HG03280 (cell line): ENCODE results near the gene LIF.

Source experiments
- ATAC-seq: cut with Tn5 transposase; IDR thresholded peaks from one replicate; pipeline ENCODE4 v1.9.1; 2021; ENCODE audit warnings: mild to moderate bottlenecking, moderate library complexity; ENCODE audit not compliant: unreplicated experiment

LIF gene

DNA sequence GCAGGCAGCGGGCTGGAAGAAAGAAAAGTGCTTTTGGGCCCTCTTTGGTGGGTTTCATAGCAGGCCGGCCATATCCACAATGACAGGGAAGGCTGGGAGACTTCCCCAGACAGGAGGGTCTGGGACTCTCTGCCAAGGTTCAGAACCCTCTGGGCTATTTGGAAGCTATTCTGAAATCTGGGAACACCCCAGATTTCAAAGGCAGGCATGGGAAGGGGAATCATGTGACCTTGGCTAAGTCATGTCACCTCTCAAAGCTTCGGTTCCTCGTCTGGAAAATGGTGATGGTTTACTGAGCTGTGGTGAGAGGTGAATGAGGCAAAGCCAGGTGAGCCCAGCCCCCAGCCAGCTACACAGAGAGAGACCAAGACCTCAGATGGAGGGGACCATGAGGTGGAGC, 38.1 kb upstream of the LIF start:
- no peak for ATAC-seq

DNA sequence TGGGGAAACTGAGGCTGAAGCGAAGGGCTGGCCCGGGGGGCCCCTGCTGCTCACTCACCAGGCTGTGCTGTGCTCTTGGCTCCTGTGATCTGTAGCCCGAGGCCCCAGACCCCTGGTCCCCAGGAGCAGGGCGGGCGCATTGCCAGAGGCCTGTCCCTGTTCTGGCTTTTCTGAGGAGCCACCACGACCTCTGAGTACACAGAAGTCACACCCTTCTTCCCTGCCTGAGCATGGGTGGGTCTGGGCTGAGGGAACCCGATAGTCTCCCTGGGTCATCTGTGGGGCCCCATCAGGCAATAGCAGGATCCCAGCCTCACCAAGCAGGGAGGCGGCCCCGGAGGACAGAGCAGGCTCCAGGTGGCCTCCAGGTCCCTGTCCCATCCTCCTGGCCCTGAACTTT, 37.6 kb upstream of the LIF start:
- no peak for ATAC-seq

DNA sequence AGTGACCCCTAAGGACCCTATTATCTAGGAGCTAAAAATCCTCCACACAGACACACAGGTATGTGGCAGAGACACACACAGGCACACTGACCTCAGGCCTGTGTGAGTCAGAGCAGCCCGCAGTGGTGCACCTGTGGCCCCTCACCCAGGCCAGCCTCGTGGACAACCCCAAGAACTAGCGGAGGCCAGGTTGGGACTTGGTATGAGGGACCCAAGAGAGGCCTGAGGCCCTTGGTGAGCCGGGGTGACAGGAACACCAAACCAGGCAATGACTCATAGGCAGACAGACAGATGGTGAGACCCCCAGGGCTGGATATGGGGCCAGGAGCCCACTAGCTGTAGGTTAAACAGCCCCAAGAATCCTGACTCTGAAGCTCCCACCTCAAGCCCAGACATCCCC, 36.8 kb upstream of the LIF start:
- no peak for ATAC-seq

DNA sequence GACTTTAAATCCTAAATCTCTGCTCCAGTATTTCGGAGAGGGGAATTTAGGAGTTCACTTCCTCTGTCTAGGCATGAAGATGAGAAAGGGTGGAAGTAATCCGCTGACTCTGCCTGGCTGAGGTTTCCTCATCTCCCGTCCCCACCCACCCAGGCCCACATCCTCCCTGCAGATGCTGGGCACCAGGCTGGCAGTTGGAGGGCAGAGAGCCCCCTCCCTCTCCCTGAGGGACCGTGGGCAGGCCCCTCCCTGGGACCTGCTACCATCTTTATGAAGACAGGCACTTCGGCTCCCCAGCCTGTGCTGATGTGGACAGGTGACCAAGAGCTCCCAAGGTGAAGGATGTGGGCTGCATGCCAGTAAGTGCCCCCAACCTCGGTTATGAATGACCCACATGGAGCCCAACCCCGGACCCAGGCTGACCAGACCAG, 36.1 kb upstream of the LIF start:
- ATAC-seq, result no peak

DNA sequence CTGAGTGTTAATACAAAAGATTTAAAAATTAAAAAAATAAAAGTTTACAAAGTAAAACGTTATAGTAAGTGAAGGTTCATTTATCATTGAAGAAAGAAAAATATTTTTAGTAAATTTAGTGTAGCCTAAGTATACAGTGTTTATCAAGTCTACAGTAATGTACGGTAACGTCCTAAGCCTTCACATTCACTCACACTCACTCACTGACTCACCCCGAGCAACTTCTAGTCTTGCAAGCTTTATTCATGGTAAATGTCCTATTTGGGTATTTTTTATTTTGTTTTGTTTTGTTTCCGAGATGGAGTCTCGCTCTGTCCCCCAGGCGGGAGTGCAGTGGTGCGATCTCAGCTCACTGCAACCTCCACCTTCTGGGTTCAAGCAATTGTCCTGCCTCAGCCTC, 33.9 kb upstream of the LIF start:
- no peak for ATAC-seq

DNA sequence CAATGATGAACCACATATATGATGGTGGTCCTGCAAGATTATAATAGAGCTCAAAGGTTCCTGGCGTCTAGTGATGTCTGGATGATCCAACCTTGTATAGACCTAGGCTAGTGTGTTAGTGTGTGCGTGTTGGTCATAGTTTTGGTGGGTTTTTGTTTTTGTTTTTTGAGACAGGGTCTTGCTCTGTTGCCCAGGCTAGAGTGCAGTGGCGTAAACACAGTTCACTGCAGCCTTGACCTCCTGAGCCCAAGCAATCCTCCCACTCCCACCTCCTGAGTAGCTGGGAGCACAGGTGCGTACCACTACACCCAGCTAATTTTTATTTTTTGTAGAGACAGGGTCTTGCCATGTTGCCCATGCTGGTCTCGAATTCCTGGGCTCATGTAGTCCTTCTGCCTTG, 33.4 kb upstream of the LIF start:
- no peak for ATAC-seq

DNA sequence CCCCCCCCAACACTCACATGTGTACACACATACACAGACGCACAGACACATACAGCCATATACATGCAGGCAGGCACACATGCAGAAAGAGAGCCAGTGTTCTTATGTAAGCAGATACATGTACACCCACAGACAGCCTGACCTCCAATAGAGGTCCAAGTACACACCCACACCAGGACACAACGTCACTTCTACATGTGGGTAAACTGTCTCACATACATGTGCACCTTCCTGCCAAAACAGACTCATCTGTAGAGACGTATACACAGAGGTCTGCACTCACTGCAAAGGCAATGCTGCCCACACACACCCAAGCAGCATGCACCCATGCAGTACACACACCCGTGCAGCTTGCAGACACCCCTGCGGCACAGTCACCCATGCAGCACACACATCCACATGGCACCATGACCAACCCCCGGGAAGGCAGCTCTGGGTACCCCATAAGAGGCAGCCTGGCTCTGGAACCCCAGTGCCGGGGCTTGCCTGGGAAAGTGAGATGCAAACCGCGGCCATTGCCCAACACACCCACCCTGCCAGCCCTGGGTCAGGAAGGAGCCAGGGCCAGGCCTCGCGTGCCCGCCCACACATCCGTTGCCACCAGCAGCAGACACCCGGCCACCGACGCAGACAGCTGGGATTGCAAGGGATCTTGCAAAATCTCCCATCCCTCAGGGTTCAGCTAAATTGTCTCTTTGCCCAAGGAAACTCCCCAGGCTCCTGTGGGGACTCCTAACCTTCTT, 32.7 kb upstream of the LIF start:
- no peak for ATAC-seq

DNA sequence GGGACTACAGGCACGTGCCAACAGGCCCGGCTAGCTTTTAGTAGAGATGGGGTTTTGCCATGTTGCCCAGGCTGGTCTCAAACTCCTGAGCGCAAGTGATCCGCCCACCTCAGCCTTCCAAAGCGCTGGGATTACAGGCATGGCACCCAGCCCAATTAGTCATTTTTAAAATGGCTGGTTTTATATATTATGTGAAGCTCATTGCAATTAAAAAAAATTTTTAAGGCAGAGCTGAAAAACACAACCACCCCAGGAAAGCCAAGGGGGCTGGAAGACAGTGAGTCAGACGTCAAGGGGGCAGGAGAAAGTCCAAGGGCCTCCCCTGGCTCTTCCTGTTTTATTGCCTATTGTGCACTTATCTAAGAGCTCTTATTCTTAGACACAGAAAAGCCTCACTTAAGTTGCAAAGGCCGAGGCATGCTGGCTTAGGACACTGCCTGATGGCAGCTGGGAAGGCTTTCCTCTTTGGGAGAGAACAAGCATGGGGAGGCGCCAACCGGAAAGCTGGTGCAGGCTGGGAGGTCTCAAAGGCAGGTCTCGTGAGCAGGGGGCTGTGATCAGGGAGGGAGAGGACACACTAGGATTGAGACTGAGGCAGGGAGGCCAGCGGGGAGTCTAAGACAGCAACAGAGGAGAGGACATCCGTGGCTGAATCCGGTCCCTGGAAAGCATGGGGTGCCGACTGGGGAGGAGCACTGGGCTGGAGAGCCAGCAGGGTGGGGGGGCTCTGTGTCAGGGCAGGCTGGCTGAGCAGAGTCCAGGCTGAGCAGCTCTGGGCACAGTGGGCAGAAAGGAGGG, 31.2 kb upstream of the LIF start:
- ATAC-seq, result no peak

DNA sequence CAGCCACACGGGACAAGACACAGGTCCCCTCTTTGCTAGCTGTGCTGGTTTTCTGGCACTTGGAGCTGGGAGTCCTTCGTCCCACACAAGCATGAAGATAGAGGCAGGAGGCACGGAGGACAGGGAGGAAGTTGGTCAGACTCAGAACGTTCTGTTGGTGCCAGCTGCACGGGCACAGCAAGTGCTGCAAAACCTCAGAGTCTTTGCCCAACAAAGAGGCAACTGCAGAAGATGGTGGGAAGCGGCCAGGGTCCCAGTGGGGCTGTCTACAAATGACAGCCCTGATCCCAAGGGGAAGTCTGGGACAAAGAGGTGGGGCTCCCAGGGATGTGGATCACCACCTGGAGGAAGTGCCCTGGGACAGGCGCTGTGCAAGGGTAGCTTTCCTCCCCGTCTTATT, 29.5 kb upstream of the LIF start:
- ATAC-seq, result no peak

DNA sequence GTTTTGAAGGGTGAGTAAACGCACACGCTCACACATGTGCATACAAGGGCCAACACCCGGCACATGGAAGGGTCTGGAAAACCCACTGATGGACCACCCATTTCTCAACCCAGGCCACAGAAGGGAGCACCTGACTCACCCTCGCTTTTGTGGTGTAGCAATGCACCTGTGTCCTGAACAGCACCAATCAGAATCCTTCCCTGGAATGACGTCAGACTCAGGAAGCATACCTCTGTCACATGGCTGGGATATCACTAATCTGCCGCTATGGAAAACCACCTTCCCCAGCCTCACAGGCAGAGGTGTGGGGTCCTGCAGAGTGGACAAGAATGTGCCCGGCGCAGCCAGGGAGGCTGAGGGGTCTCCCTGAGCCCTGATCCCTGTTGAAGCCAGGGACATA, 29.1 kb upstream of the LIF start:
- ATAC-seq, result no peak

DNA sequence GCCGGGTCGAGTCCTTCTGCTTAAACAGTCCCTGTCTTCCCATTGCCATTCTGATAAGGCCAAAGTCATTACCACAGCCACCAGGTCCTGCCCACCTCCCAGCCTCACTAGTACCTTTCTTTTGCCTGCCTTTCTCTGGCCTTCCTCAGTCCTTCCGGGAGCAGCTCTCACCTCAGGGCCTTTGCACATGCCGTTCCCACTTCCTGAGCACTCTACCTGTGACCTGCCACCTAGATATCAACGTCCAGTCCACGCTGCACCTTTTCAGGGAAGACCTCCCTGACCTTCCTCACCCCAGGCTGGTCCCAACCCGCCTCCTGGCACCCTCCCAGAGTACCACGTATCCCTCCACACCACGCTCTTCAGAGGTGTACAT, 27.9 kb upstream of the LIF start:
- ATAC-seq, result no peak

DNA sequence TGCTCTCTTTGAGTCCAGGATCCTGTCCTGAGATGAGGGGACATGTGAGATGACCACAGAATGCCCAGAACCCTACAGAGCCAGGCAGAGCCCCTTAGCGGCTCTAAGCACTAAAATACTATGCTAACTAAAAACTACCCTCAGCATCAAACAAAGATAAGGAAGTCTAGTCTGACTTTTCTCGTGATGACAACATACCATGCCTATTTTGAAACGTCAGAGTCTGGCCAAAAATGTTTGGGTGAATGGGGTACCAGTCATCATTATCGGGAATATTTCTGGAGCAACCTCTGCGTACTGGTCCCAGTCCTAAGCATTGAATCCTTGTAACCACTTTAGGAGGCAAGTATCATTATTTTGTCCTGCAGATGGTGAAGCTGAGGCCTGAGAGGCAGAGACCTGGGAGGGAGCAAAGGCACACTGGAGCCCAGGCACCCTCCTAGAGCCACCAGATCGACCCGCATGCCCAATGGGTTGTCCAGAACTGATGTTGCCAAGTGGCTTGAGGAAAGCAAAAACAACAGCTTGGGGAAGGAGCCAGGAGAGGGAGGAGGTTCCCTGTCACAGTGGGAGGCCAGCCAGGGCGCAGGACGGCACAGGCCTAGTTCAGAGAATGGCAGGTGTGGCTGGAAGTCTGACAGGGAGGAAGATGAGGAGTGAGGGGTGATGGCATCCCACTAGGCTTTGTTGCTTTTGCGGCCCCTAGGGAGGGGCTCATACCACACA, 27.3 kb upstream of the LIF start:
- ATAC-seq, result no peak

DNA sequence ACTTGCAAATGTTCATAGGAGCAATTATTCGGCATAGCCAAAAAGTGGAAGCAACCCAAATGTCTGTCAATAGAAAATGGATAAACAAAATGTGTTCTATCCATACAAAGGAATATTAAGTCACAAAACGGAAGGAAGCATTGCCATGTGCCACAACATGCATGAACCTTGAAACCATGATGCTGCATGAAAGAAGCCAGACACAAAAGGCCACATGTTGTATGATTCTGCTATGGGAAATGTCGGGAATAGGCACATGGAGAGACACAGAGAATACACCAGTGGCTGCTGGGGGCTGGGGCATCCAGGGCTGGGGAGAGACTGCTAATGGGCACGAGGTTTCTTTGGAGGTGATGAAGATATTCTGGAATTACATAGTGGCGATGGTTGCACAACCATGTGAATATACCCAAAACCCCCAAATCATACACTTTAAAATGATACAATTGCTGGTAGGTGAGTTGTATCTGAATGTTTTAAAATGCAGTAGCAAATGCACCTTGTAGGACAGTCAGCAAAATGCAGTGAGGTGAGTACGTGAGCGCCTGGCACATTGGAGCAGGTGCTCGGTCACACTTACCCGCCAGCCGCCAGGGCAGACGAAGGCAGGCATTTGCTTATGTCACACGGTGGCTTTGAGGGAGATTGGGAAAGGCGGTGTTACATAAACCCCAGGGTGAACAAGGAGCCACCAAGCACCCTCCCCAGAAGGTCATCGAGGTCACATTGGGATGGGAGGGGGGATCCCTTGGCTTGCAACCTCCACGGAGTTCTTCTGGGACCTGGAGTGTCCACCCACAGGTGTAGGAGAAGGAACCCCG, 26.4 kb upstream of the LIF start:
- ATAC-seq, result no peak

DNA sequence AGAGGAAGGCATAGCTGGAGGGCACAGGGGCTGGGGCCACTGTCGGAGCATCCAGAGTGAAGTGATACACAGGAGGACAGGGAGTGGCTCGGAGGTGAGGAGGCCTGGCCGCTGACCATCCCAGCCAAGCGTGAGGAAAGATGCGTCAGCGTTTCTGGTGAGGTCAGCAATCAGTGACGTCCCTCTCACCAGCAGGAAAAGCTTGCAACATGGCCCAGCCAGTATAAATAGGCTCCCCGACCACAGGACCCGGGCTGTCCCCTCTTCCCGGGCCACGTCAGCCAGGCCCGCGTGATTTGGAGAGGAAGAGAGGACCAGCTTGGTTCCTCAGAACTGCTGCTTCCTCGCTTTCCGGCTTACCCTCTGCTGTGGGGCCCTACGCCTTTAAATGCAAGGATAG, 24.3 kb upstream of the LIF start:
- ATAC-seq, result no peak

DNA sequence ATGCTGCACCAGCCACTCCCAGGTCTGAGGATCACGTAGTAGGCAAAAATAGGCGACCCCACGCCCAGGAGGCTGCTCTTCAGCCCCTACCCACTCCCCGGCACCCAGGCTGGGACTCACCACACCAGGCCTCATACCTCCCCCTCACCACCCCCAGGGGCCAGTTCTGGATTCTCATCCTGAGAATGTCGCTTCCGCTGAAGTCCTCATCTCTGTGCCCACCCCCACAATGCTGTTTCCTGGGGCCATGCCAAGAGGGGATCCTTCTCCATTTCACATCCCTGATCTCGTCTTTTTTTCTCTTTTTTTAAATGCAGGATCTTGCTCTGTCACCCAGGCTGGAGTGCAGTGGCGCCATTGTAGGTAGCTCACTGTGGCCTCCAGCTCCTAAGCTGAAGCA, 21.8 kb upstream of the LIF start:
- ATAC-seq, result no peak

DNA sequence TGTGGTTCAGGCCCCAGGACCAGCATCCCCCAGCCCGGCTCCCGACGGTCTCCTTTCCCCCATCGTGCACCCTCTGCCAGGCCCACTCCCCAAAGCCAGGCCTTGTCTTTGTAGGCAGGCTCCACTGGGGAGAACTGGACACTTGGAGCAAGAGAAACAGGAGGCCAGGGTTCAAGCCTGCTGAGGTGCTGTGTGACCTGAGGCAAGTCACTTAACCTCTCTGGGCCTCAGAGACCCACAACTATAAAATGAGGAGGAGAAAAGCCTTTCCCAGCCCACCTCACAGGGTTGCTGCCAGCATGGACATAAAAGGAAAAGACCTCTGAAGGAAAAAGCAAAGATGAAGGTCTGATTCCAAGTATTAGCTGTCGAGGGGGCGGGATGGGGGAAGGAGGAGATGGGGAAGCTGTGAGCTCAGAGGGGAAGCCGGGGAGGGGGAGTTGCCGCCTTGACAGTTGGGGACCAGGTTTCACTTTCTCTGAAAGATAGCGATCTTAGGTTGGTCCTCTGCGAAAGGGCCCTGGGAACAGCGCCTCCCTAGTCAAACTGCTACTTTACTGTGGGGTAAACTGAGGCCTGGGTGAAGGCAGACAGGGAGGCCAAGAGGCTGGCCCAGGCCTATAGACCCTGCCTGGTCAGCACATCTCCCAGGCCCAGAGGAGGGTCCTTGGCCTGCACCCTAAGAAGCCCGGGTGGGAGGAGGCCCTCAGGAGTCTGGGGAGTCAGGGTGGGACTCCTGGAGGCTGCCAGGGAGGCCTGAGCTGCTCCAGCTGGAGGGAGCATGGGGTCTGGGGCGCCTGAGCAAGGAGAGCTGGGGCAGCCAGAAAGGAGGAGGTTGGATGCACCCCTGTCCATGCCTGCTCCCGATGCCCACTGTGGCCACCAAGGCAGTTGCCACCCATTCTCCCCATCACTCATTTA, 21.1 kb upstream of the LIF start:
- no peak for ATAC-seq

DNA sequence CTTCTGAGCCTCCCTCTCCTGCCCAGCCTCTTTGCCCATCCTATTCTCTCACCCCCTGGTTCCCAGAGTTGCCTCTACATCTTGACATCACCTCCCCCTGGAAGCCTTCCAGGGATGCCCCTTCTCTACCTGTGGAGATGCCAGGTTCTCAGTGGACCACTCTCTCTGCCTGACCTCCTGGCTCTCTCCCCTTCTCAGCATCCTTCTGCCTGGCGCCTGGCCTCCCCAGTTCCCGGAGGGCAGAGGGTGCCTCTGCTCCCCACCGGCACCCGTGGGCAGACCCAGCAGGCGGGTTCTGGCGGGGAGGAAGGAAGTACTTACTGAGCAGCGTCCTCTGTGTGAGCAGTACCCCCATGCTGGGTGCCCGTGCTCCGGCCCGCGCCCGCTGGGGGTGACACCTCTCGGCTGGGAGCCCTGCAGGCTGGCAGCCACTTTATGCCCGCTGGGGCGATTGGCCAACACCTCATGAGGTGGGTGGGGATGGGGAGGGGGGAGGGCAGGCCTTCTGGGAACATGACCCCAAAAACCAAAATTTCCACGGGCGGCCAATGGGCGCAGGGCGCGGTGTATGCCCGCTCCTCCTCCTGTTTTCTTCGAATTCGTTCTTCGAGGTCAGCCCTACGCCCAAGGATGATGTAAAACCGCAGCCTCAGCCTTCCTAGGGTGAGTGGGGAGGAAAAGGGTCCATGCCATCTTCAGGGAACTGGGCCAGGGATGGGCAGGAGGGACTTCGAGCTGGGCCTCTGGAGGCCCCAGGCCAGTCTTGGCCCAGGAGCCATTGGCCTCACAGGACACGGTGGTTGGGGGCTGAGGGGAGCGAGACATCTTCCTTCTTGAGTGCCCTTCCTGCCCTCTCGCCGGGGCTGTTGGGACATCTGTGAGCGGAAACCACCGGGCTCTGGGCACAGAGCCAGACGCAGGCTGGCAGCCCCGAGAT, 20.2 kb upstream of the LIF start, which contains the start of gene OSM:
Gene OSM, minus strand, starts transcription at position 407 of the 937 bp plus-strand sequence. Its CDS starts 52 bp downstream, at position 355.
- ATAC-seq, result peak; percentile 13

DNA sequence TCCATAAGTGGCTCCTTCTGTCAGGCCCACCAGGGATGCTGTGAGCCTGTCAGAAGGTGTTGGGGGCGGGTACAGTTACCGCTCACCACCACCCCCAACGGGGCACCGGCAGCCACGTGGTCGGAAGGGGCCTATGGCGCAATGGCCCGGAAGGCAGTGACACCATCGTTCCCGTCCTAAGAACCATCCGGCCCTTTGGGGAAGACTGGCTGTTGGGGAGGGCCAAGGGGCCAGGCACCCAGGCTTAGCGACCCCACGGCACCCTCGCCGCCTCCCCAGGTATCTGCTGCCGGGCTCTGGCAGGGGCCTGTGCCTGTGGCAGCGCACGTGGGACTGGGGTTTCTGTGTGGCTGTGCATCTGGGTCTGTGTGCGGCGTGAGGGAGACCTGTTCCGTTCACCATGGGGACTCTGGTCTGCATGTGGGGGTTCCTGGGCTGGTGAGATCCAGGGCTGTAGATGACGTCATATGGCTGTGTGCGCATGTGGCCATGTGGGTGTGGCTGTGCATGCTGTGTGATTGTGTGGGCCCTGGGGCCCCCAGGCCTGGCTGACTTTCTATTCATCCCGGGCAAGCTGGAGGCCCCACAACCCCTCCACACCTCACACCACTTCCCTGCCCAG, 19.4 kb upstream of the LIF start:
- ATAC-seq, result peak; percentile 77
